Stimulated activated CD4-positive, alpha-beta T cell treated with anti-CD3 and anti-CD28 coated beads, TNF-alpha, amount 100 ng/mL, for 48 hours (primary cell): ENCODE results near the gene SFTPA1.
"Not testable (repeated sequence)": the region's sequence is repeated elsewhere in the genome, so short reads cannot be mapped to it uniquely, and the experiment has no call there.

Experiments
- DNase-seq, 3 donors: peaks; one replicate each; pipeline ENCODE4 v3.0.0-alpha.2; 2020; ENCODE audit warnings: low read depth in 3 of 3

SFTPA1 gene

GRCh38 chr10:79611193-79611976 lies 646 bp downstream of the SFTPA1 start:
- not testable (repeated sequence) for DNase-seq

GRCh38 chr10:79615577-79615976 lies 4.8 kb downstream of the SFTPA1 start:
- no peak for DNase-seq

- DNase-seq = no peak
Measured at GRCh38 chr10:79616164-79616563, 5.4 kb downstream of the SFTPA1 start.

DNA sequence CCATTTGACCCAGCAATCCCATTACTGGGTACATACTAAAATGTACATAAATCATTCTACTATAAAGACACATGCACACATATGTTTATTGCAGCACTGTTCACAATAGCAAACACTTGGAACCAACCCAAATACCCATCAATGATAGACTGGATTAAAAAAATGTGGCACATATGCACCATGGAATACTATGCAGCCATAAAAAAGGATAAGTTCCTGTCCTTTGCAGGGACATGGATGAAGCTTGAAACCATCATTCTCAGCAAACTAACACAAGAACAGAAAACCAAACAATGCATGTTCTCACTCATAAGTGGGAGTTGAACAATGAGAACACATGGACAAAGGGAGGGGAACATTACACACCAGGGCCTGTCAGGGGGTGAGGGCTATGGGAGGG lies 12.9 kb downstream of the SFTPA1 start:
- DNase-seq = not testable (repeated sequence)

GRCh38 chr10:79627075-79627474 lies 16.3 kb downstream of the SFTPA1 start:
- no peak for DNase-seq

- DNase-seq = no peak
Measured at GRCh38 chr10:79628083-79628482, 17.3 kb downstream of the SFTPA1 start.

GRCh38 chr10:79628988-79629954 lies 18.5 kb downstream of the SFTPA1 start:
- no peak for DNase-seq

- DNase-seq = no peak
Measured at GRCh38 chr10:79629955-79630327, 19.2 kb downstream of the SFTPA1 start.

DNA sequence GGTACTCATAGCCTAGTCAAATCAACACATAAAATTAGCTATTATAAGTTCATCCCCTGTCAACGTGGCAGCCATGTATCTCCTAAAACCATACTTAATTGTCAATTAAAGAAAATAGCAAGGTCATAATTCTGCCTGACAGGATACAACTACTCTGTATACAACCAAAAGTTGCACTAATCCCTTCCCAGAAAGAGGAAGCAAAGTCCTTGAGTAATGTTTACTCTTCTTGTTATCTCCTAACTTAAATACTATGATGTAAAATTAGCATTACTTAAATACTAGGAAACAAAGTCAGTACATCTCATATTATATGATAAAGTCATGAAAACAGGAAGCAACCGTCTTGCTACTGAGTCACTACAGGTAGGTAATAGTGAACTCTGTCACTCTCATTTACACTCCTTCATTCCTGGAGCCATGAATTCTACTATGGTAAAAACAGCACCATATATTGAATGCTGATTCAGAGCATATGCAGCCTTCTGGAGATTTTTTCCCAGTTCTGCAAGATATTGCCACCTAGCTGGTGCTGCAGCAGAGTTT lies 26.0 kb downstream of the SFTPA1 start:
- DNase-seq = not testable (repeated sequence)

DNA sequence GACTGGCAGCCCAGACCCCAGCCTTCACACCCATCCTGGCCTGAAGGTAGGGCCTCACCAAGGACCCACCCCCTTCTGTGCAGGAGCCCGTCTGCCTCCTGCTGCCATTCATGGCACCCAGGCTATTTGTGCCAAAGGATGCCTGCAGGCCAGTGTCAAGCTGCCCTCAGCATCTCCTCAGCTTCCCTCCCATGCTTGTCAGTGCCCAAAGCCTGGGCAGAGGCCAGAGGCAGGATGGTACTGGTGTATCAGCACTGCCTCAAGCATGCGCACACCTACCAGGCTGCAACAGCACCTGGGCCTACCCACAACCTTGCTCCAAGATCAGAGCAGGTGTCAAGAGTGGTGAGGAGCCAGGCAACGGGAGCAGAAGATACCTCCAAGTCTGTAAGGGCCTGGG lies 27.6 kb downstream of the SFTPA1 start:
- DNase-seq = no peak

GRCh38 chr10:79652695-79653094 lies 42.0 kb downstream of the SFTPA1 start:
- DNase-seq = not testable (repeated sequence)

- DNase-seq = not testable (repeated sequence)
Measured at GRCh38 chr10:79663287-79663686, 52.5 kb downstream of the SFTPA1 start.

GRCh38 chr10:79664686-79665085 lies 53.9 kb downstream of the SFTPA1 start:
- not testable (repeated sequence) for DNase-seq
